HepG2 (cell line): Measurements from ENCODE around the gene GLRB. TPM values are rescaled to one million over a fixed set of nuclear protein-coding genes. Genes with fewer than 3 reads are reported as not detected.

Experiments
- ATAC-seq: fragments of 200-7000 bp; cut with Tn5 transposase; 3 replicates; pipeline ENCODE4 v1.9.1; 2020; ENCODE audit warnings: mild to moderate bottlenecking, moderate library complexity
- BruUV-seq: library from RNA; stranded (reverse); fragments of 400-500 nt; replicated peaks from 2 replicates; lab custom pipeline; 2021; lab: Mats Ljungman, UMichigan
- CTCF ChIA-PET: fragments of 300-600 bp; formaldehyde crosslinking; extraction: SDS; loops from one replicate; lab custom pipeline; 2021; ENCODE audit warnings: low total read pairs, inconsistent platforms, low intra/inter-chr PET ratio; lab: Yijun Ruan, JAX
- POLR2A ChIA-PET: fragments of 350-600 bp; sonication (Branson Sonifier 250); formaldehyde crosslinking; loops from one replicate; lab custom pipeline; 2020; ENCODE audit warnings: antibody characterized with exemption, inconsistent platforms; lab: Yijun Ruan, JAX
- DNase-seq: peaks from one replicate; pipeline ENCODE4 v3.0.0-alpha.2; 2015; ENCODE audit warnings: low spot score
- FAIRE-seq: peaks from 3 replicates; lab custom pipeline; 2011; peaks lifted over from hg19 to GRCh38; lab: Jason Lieb, UNC
- H2AFZ ChIP-seq: one replicate; pipeline ENCODE4 v1.6.1; 2011; ENCODE audit warnings: low read length, inconsistent platforms
- H3K27ac ChIP-seq: fragments of 300-600 bp; 3 replicates; pipeline ENCODE4 v1.8.0; 2011; ENCODE audit warnings: mixed run types, mild to moderate bottlenecking, mixed read lengths, low read length, inconsistent platforms; ENCODE audit not compliant: insufficient read depth; ENCODE audit errors: extremely low read length
- H3K27me3 ChIP-seq, 2 experiments: fragments of 200-600 bp in 1 of 2; 2 replicates in 1 of 2; 3 replicates in 1 of 2; pipeline versions ENCODE4 v1.6.0 to v1.8.0; 2011; ENCODE audit warnings: low read length in 2 of 2, mild to moderate bottlenecking in 2 of 2, moderate library complexity in 2 of 2, inconsistent platforms in 1 of 2; ENCODE audit not compliant: insufficient read depth in 2 of 2, control insufficient read depth in 1 of 2
- H3K36me3 ChIP-seq, 2 experiments: fragments of 200-600 bp in 1 of 2; replicated peaks in 1 of 2; 2 replicates in 1 of 2; 3 replicates in 1 of 2; pipeline versions ENCODE4 v1.5.1 to v1.8.0; 2011; ENCODE audit warnings: low read length in 2 of 2, inconsistent platforms in 1 of 2; ENCODE audit not compliant: insufficient read depth in 2 of 2, control insufficient read depth in 1 of 2
- H3K4me1 ChIP-seq: 2 replicates; pipeline ENCODE4 v1.5.1; 2012; ENCODE audit warnings: low read length, inconsistent platforms; ENCODE audit not compliant: insufficient read depth
- H3K4me2 ChIP-seq: 2 replicates; pipeline ENCODE4 v1.6.0; 2011; ENCODE audit warnings: low read depth, low read length, inconsistent platforms
- H3K4me3 ChIP-seq, 3 experiments: fragments of 200-600 bp in 1 of 3; sonication (generic), shearing (Covaris generic) in 1 of 3; replicated peaks in 1 of 3; 2 replicates each; pipeline ENCODE4 v1.5.1; 2011 to 2016; ENCODE audit warnings: low read length in 3 of 3, inconsistent platforms in 2 of 3, low read depth in 2 of 3, mild to moderate bottlenecking in 2 of 3, control low read depth in 1 of 3, mixed read lengths in 1 of 3; ENCODE audit not compliant: insufficient read depth in 1 of 3
- H3K79me2 ChIP-seq: one replicate; pipeline ENCODE4 v1.6.1; 2011; ENCODE audit warnings: low read length, inconsistent platforms; ENCODE audit not compliant: insufficient read depth
- H3K9ac ChIP-seq: 2 replicates; pipeline ENCODE4 v1.6.0; 2011; ENCODE audit warnings: mild to moderate bottlenecking, low read depth, low read length, inconsistent platforms; ENCODE audit not compliant: insufficient read depth
- H3K9me3 ChIP-seq: 2 replicates; pipeline ENCODE4 v1.5.1; 2012; ENCODE audit warnings: mild to moderate bottlenecking, low read length
- H4K20me1 ChIP-seq: 2 replicates; pipeline ENCODE4 v1.6.0; 2011; ENCODE audit warnings: inconsistent platforms, mild to moderate bottlenecking, low read length, moderate library complexity; ENCODE audit not compliant: insufficient read depth
- AHDC1 ChIP-seq: sonication (generic); formaldehyde crosslinking; IDR thresholded peaks from 2 replicates; pipeline ENCODE4 v1.5.1; 2020; ENCODE audit warnings: mild to moderate bottlenecking, missing genetic modification reagents, borderline replicate concordance
- FIP1L1 ChIP-seq: fragments of 200-400 bp; formaldehyde crosslinking; IDR thresholded peaks from 2 replicates; pipeline ENCODE4 v1.6.1; 2018; ENCODE audit warnings: low read depth, mild to moderate bottlenecking, low read length, moderate library complexity, borderline replicate concordance; ENCODE audit not compliant: insufficient read depth
- FOXA1 ChIP-seq, 2 experiments: fragments of 450-650 bp in 1 of 2; sonication (generic) in 1 of 2; formaldehyde crosslinking in 1 of 2; IDR thresholded peaks; 2 replicates each; pipeline versions ENCODE4 v1.4.0 to v1.6.1; 2016 to 2020; ENCODE audit warnings: missing genetic modification reagents in 1 of 2
- HHEX ChIP-seq: IDR thresholded peaks from 2 replicates; pipeline ENCODE4 v1.6.1; 2016; ENCODE audit warnings: control low read depth
- MAFK ChIP-seq, 2 experiments: IDR thresholded peaks in 1 of 2; conservative IDR thresholded peaks in 1 of 2; 2 replicates each; pipeline ENCODE4 v1.6.1; 2011; ENCODE audit warnings: improper control_type of control experiment in 2 of 2, low read length in 2 of 2
- SATB2 ChIP-seq: sonication (generic); formaldehyde crosslinking; IDR thresholded peaks from 2 replicates; pipeline ENCODE4 v1.5.0; 2020; ENCODE audit warnings: missing genetic modification reagents
- SRSF4 ChIP-seq: fragments of 200-400 bp; formaldehyde crosslinking; IDR thresholded peaks from one replicate; pipeline ENCODE4 v1.6.1; 2018; ENCODE audit warnings: mild to moderate bottlenecking, low read depth, low read length, moderate library complexity; ENCODE audit not compliant: poor library complexity, severe bottlenecking
- ZFYVE20 ChIP-seq: sonication (generic); formaldehyde crosslinking; IDR thresholded peaks from 2 replicates; pipeline ENCODE4 v1.8.0; 2023; ENCODE audit warnings: low read depth, mild to moderate bottlenecking, moderate library complexity, missing genetic modification reagents, borderline replicate concordance
- ZNF180 ChIP-seq: sonication (generic); formaldehyde crosslinking; IDR thresholded peaks from 2 replicates; pipeline ENCODE4 v1.4.0; 2020; ENCODE audit warnings: low read depth, missing genetic modification reagents, borderline replicate concordance
- in situ Hi-C: cut with HindIII; loops from 2 replicates; pipeline ENCODE4 v1.10.0; 2017; ENCODE audit warnings: low pct_unique_long_range_greater_than_20kb; ENCODE audit not compliant: extremely low pct_ligation_motif_present
- intact Hi-C: fragments of 100-400 bp; cut with micrococcal nuclease; formaldehyde crosslinking; loops from one replicate; pipeline ENCODE4 v1.10.0; 2022; ENCODE audit not compliant: unreplicated experiment
- polyA plus RNA-seq, 8 experiments: library from polyadenylated mRNA; depleted of rRNA in 3 of 8; stranded (reverse) in 7 of 8; unstranded in 1 of 8; fragments of >200 nt; fragmentation: Illumina TruSeq in 4 of 8; extraction: Trizol in 4 of 8; gene quantifications; 2 replicates each; pipeline versions ENCODE4 v1.2.1 to v1.2.3, GENCODE V29; 2011 to 2016; ENCODE audit warnings: low read depth in 4 of 8, missing spikeins in 1 of 8, mixed read lengths in 1 of 8; ENCODE audit not compliant: insufficient read depth in 1 of 8
- total RNA-seq, 5 experiments: library from RNA; depleted of rRNA; stranded (reverse); fragments of >200 nt; fragmentation: Illumina TruSeq; extraction: Trizol; gene quantifications; 2 replicates each; pipeline ENCODE4 v1.2.3, GENCODE V29; 2016; ENCODE audit warnings: low read depth in 1 of 5
- TF ChIP-seq, protein P1 (sequence below): IDR thresholded peaks from 2 replicates; pipeline ENCODE4 v1.6.1; 2016; ENCODE audit warnings: low read depth

GLRB gene
- total and polyA plus RNA-seq, 2 of the 13 experiments (the other 11 are each of a cell fraction or from before 2014, with no cell fraction given), result 0.17 to 0.24 TPM

GRCh38 chr4:157185363-157185762 lies 109.4 kb downstream of the GLRB start:
- H3K27ac ChIP-seq, result no peak overlapping the region
- POLR2A ChIA-PET, result no interaction called here
- CTCF ChIA-PET, result no interaction called here

More at GRCh38 chr4:157185363-157185762, 109.4 kb downstream of the GLRB start:
- Histone ChIP-seq H3K36me3 (no peaks in the 10 kb centered on the region), H2AFZ (no peak overlapping the region), H3K4me2 (no peak overlapping the region), H3K4me1 (no peaks in the 10 kb centered on the region), H3K4me3 (no peak overlapping the region), H3K9me3 (no peaks in the 10 kb centered on the region), H4K20me1 (no peaks in the 10 kb centered on the region), H3K27me3 (no peaks in the 10 kb centered on the region), H3K79me2 (no peaks in the 10 kb centered on the region), H3K9ac (no peak overlapping the region)
- BruUV-seq, result no TSS peak
- in situ Hi-C loops, result no loop called here
- ATAC-seq (no peak), FAIRE-seq (no peak), DNase-seq (no peak)
- intact Hi-C loops, result no loop called here
- no peak for TF ChIP-seq ZNF180
- TF ChIP-seq, protein P1, sequence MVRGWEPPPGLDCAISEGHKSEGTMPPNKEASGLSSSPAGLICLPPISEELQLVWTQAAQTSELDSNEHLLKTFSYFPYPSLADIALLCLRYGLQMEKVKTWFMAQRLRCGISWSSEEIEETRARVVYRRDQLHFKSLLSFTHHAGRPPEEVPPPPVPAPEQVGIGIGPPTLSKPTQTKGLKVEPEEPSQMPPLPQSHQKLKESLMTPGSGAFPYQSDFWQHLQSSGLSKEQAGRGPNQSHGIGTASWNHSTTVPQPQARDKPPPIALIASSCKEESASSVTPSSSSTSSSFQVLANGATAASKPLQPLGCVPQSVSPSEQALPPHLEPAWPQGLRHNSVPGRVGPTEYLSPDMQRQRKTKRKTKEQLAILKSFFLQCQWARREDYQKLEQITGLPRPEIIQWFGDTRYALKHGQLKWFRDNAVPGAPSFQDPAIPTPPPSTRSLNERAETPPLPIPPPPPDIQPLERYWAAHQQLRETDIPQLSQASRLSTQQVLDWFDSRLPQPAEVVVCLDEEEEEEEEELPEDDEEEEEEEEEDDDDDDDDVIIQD (CRISPR knock-in tag), result no peak
- no peak for TF ChIP-seq SATB2 (CRISPR knock-in tag)
- TF ChIP-seq SRSF4, result no peak
- no peak for TF ChIP-seq HHEX
- no peak for TF ChIP-seq MAFK (conservative IDR thresholded peaks at IDR 0.05 in 1 of 2, IDR thresholded peaks at IDR 0.05 in 1 of 2; ENCODE audit: low read length in 2 of 2)
- TF ChIP-seq FOXA1 (IDR thresholded peaks at IDR 0.05), result no peak
- no peak for TF ChIP-seq FOXA1 (CRISPR knock-in tag; IDR thresholded peaks at IDR 0.05)
- no peak for TF ChIP-seq AHDC1 (CRISPR knock-in tag)
- no peak for TF ChIP-seq FIP1L1
- TF ChIP-seq ZFYVE20, result no peak
